Adrenal gland (tissue), 12 donors: ENCODE results near the gene SLC38A5. TPM values are rescaled to one million over a fixed set of nuclear protein-coding genes. Genes with fewer than 3 reads are reported as not detected.

Experiments used
- DNase-seq, 7 donors: peaks; one replicate each; pipeline ENCODE4 v3.0.0-alpha.2; 2019 to 2020
- H3K27ac ChIP-seq, 5 donors: fragments of 200-600 bp; sonication (generic) in 4 of 5; 1 replicate in 3 of 5; 2 replicates in 2 of 5; pipeline versions ENCODE4 v1.5.1 to v1.8.0; 2016 to 2020; ENCODE audit warnings: mild to moderate bottlenecking in 1 of 5
- H3K27me3 ChIP-seq: fragments of 200-600 bp; 2 replicates; pipeline ENCODE4 v1.8.0; 2021
- H3K36me3 ChIP-seq, 2 donors: fragments of 200-600 bp; replicated peaks in 1 of 2; 1 replicate in 1 of 2; 2 replicates in 1 of 2; pipeline versions ENCODE4 v1.5.1 to v1.8.0; 2018 to 2022
- H3K4me1 ChIP-seq, 2 donors: fragments of 200-600 bp; replicated peaks in 1 of 2; 1 replicate in 1 of 2; 2 replicates in 1 of 2; pipeline versions ENCODE4 v1.5.1 to v1.8.0; 2018 to 2021
- H3K4me3 ChIP-seq, 4 donors: fragments of 200-600 bp; sonication (generic) in 3 of 4; one replicate each; pipeline ENCODE4 v1.5.1; 2016 to 2018
- H3K9me3 ChIP-seq, 3 donors: fragments of 200-600 bp; sonication (generic) in 1 of 3; replicated peaks in 1 of 3; 1 replicate in 2 of 3; 2 replicates in 1 of 3; pipeline versions ENCODE4 v1.5.1 to v1.8.0; 2016 to 2021
- POLR2A ChIP-seq, 2 donors: fragments of 450-650 bp; IDR thresholded peaks; one replicate each; pipeline ENCODE4 v1.6.1; 2017; ENCODE audit warnings: antibody characterized with exemption in 2 of 2, mild to moderate bottlenecking in 2 of 2, moderate library complexity in 1 of 2
- WGBS, 4 donors: extraction: QIAGEN DNeasy Blood & Tissue Kit in 2 of 4; methylation state at CpG; one replicate each; pipeline versions ENCODE4 v1.1.5 to v1.1.7; 2013 to 2017; 5-methylcytosine and 5-hydroxymethylcytosine counted together
- intact Hi-C, 2 donors: fragments of 100-400 bp; cut with DNase I; formaldehyde crosslinking; loops; one replicate each; pipeline versions ENCODE4 v1.14.1 to v1.15.0; 2022 to 2023
- polyA plus RNA-seq, 3 donors: library from polyadenylated mRNA; stranded (reverse); fragments of 200-250 nt in 2 of 3; fragments of 350-450 nt in 1 of 3; fragmentation: Illumina TruSeq in 1 of 3; extraction: RNeasy Lipid Tissue Mini Kit (QIAGEN cat#74804) in 1 of 3; gene quantifications; one replicate each; pipeline ENCODE4 v1.2.3, GENCODE V29; 2013 to 2014
- total RNA-seq, 9 donors: library from RNA; depleted of rRNA in 4 of 9; stranded (reverse); fragments of >200 nt in 4 of 9; fragments of 120-200 nt in 1 of 9; fragmentation: NEBNext Ultra II Directional in 1 of 9; extraction: Animal tissue kit (Norgen Biotek cat#: 25700) in 1 of 9; gene quantifications; one replicate each; pipeline versions ENCODE4 v1.1.0 to v1.2.4, GENCODE V29; 2013 to 2023
- TF ChIP-seq, protein P1 (sequence below), 6 experiments: fragments of 450-650 bp in 4 of 6; fragments of 200-600 bp in 2 of 6; sonication (generic) in 1 of 6; IDR thresholded peaks; 1 replicate in 5 of 6; 2 replicates in 1 of 6; pipeline versions ENCODE4 v1.5.1 to v1.8.0; 2016 to 2021; ENCODE audit warnings: antibody characterized with exemption in 6 of 6, mild to moderate bottlenecking in 2 of 6, moderate library complexity in 1 of 6
- donor health status: healthy with polysubstance abuse.
- donor health status: Bipolar disorder and iron deficiency.
- donor health status: DM: yes; HTN: yes; CAD: no.
- donor health status: DM: no; HTN: no; CAD: no.
- donor health status: DM: no; HTN: no; CAD: no.
- donor health status: DM: yes; HTN: yes; CAD: no.

SLC38A5 gene
- total and polyA plus RNA-seq, 12 donors: 0.11 to 6.6 (median 4.6) TPM

DNA sequence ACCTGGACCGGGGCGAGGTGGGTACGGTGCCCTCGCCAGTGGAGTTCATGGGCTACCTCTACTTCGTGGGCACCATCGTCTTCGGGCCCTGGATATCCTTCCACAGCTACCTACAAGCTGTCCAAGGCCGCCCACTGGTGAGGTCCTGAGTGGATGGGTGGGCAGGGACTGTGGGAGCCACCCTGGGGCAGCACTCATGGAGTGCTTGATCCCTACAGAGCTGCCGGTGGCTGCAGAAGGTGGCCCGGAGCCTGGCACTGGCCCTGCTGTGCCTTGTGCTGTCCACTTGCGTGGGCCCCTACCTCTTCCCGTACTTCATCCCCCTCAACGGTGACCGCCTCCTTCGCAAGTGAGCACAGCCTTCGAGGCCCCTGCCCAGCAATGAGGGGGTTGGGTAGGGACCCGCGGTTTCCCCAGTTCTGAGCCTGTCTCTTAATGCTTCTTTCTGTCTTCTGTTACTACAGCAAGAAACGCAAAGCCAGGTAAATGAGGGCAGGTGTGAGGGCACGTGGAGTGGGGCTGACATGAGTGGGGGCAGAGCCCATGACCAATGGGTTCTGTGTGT, 42.4 kb upstream of the SLC38A5 start:
- Histone ChIP-seq H3K4me1 (peaks cover 0 to 6% of the 10 kb centered on the region in 2 donors), H3K27me3 (no peaks in the 10 kb centered on the region), H3K27ac (peak overlapping the region in 1 of 5 donors; percentile 72), H3K36me3 (no peaks in the 10 kb centered on the region), H3K4me3 (no peak overlapping the region), H3K9me3 (no peaks in the 10 kb centered on the region)
- no peak for TF ChIP-seq POLR2A (IDR thresholded peaks at IDR 0.05)
- TF ChIP-seq, protein P1, sequence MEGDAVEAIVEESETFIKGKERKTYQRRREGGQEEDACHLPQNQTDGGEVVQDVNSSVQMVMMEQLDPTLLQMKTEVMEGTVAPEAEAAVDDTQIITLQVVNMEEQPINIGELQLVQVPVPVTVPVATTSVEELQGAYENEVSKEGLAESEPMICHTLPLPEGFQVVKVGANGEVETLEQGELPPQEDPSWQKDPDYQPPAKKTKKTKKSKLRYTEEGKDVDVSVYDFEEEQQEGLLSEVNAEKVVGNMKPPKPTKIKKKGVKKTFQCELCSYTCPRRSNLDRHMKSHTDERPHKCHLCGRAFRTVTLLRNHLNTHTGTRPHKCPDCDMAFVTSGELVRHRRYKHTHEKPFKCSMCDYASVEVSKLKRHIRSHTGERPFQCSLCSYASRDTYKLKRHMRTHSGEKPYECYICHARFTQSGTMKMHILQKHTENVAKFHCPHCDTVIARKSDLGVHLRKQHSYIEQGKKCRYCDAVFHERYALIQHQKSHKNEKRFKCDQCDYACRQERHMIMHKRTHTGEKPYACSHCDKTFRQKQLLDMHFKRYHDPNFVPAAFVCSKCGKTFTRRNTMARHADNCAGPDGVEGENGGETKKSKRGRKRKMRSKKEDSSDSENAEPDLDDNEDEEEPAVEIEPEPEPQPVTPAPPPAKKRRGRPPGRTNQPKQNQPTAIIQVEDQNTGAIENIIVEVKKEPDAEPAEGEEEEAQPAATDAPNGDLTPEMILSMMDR (IDR thresholded peaks at IDR 0.05): no peak
- DNase-seq: no peak
- intact Hi-C loops: no loop called here
- 80 to 96% (median 86%) methylated on average over 19 to 20 of the region's 20 CpGs; no CpG with 5 or more reads in 1 of the 4 donors for WGBS, 4 donors

DNA sequence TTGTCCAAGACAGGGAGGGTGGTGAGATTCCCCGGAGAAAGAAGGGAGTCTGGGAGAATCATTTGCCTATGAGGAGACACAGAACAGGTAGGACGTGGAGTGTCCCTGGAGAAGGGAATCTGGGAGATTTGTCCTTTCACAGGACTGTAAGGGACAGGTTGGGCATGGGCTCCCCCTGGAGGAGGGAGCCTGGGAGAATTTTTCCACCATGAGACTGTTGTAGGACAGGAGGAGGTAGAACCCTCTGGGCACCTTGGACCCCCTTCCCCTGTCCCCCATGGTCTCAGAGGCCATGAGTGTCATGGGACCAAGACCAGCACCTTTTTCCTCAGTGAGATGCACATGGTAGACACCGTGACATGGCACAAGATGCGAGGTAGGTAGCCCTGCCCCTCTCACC, 41.5 kb upstream of the SLC38A5 start:
- Histone ChIP-seq H3K27me3 (no peaks in the 10 kb centered on the region), H3K9me3 (no peaks in the 10 kb centered on the region), H3K36me3 (no peaks in the 10 kb centered on the region), H3K4me1 (peaks cover 0 to 6% of the 10 kb centered on the region in 2 donors), H3K27ac (no peak overlapping the region), H3K4me3 (no peak overlapping the region)
- 63 to 70% (median 67%) methylated on average over 4 of the region's 4 CpGs for WGBS, 4 donors
- DNase-seq: peak in 3 of 7 donors; percentile 34 to 62 (median 45)
- intact Hi-C loops: no loop called here
- TF ChIP-seq, protein P1 (IDR thresholded peaks at IDR 0.05): peak in 5 of 6 experiments; percentile 8 to 32 (median 25)
- TF ChIP-seq POLR2A (IDR thresholded peaks at IDR 0.05): no peak

- intact Hi-C loops: no loop called here
- H3K36me3 ChIP-seq: no peaks in the 10 kb centered on the region
- peaks cover 0 to 6% of the 10 kb centered on the region in 2 donors for H3K4me1 ChIP-seq
- H3K4me3 ChIP-seq: peak overlapping the region in 1 of 4 donors; percentile 74
- H3K27me3 ChIP-seq: no peaks in the 10 kb centered on the region
- DNase-seq: no peak
- 47 to 75% (median 56%) methylated on average over 7 to 11 of the region's 11 CpGs; no CpG with 5 or more reads in 1 of the 4 donors for WGBS, 4 donors
- TF ChIP-seq, protein P1 (IDR thresholded peaks at IDR 0.05): no peak
- TF ChIP-seq POLR2A (IDR thresholded peaks at IDR 0.05): no peak
- H3K9me3 ChIP-seq: no peaks in the 10 kb centered on the region
- peak overlapping the region in 1 of 5 donors; percentile 87 for H3K27ac ChIP-seq
These were observed 39.6 kb upstream of the SLC38A5 start for GRCh38 chrX:48509619-48510018.

DNA sequence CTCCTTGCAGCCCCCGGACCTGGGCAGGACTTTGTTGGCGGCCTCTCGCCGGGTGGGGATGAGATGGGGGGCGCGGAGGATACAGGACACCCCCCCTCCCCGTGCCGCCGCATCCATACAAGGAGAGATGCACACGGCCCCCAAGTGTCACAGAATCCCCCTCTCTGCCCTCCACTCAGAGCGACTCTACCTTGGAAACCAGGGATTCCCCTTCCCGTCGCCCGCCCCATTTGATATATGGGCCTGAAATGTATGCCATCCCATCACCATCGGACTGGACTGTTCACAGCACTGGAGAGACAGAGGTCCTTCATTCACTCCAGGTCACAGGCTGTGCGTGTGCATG, 39.2 kb upstream of the SLC38A5 start:
- Histone ChIP-seq H3K27me3 (no peaks in the 10 kb centered on the region), H3K4me1 (peaks cover 0 to 6% of the 10 kb centered on the region in 2 donors), H3K4me3 (peak overlapping the region in 3 of 4 donors; percentile 25 to 74 (median 43)), H3K27ac (peak overlapping the region in 4 of 5 donors; percentile 49 to 87 (median 63)), H3K36me3 (no peaks in the 10 kb centered on the region), H3K9me3 (no peaks in the 10 kb centered on the region)
- intact Hi-C loops: no loop called here
- WGBS, 4 donors: 0 to 59% (median 16%) methylated on average over 1 to 16 of the region's 16 CpGs
- no peak for DNase-seq
- TF ChIP-seq POLR2A (IDR thresholded peaks at IDR 0.05): no peak
- TF ChIP-seq, protein P1 (IDR thresholded peaks at IDR 0.05): no peak
